ENCODE measurements around the gene PTPRD. TPM values are rescaled to one million over a fixed set of nuclear protein-coding genes. Genes with fewer than 3 reads are reported as not detected.

PTPRD gene
- total RNA-seq, 2 donors from 2014 or later, result 97.4 to 101 TPM

- H3K9me3 Mint-ChIP-seq, result no peaks in the 10 kb centered on the region
- no peaks in the 10 kb centered on the region for H3K36me3 Mint-ChIP-seq (ENCODE audit: low read depth)
Measured at GRCh38 chr9:8637626-8638025, 1975.2 kb downstream of the PTPRD start.

DNA sequence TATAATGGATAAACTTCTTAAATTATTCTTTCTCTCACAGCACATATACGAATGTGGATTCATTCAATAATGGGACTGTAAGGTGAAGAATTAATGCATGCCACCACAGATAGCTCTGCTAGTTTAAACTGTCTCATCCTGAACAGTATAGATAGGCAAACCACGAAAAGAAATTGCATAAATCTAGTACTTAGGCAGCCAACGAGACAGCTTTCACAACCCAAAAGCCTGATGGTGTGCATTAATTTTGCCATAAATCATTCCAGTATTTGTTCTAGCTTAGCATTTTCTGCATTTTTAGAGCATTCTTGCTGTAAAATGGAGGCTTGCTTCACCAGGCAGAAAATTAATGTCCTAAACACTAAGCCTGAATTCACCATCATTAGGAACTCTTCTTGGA, 1979.0 kb downstream of the PTPRD start:
- Mint-ChIP-seq H3K4me1 (no peaks in the 10 kb centered on the region), H3K27ac (no peak overlapping the region), H3K9me3 (no peaks in the 10 kb centered on the region), H3K36me3 (ENCODE audit: low read depth) (no peaks in the 10 kb centered on the region), H3K27me3 (ENCODE audit: insufficient read depth) (no peaks in the 10 kb centered on the region), H3K4me3 (no peak overlapping the region)
- TF ChIP-seq, protein P1, sequence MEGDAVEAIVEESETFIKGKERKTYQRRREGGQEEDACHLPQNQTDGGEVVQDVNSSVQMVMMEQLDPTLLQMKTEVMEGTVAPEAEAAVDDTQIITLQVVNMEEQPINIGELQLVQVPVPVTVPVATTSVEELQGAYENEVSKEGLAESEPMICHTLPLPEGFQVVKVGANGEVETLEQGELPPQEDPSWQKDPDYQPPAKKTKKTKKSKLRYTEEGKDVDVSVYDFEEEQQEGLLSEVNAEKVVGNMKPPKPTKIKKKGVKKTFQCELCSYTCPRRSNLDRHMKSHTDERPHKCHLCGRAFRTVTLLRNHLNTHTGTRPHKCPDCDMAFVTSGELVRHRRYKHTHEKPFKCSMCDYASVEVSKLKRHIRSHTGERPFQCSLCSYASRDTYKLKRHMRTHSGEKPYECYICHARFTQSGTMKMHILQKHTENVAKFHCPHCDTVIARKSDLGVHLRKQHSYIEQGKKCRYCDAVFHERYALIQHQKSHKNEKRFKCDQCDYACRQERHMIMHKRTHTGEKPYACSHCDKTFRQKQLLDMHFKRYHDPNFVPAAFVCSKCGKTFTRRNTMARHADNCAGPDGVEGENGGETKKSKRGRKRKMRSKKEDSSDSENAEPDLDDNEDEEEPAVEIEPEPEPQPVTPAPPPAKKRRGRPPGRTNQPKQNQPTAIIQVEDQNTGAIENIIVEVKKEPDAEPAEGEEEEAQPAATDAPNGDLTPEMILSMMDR (conservative IDR thresholded peaks at IDR 0.05), result no peak
- H3K4me1 ChIP-seq (ENCODE audit: control insufficient read depth, insufficient read depth, low read length), result no peaks in the 10 kb centered on the region
- peaks cover 3% of the 10 kb centered on the region for H3K36me3 ChIP-seq (ENCODE audit: control insufficient read depth, insufficient read depth, low read length)
- no peak overlapping the region for H3K9ac ChIP-seq (ENCODE audit: extremely low read depth, low read length, poor library complexity, severe bottlenecking)
- DNase-seq, result no peak
- no peak overlapping the region for H3K27ac ChIP-seq (ENCODE audit: low read depth, low read length)
- H3K27me3 ChIP-seq (ENCODE audit: control insufficient read depth, insufficient read depth, low read length, poor library complexity, severe bottlenecking), result no peaks in the 10 kb centered on the region
- H3K9me3 ChIP-seq (ENCODE audit: control insufficient read depth, low read length), result no peaks in the 10 kb centered on the region
- 87 to 90% methylated on average over 2 to 3 of the region's 3 CpGs for WGBS, 2 experiments (ENCODE audit: insufficient coverage in 1 of 2, insufficient read length in 1 of 2)
- no peak overlapping the region for H3K4me3 ChIP-seq (ENCODE audit: low read length)

More at GRCh38 chr9:8637626-8638025, 1975.2 kb downstream of the PTPRD start:
- no peaks in the 10 kb centered on the region for H3K4me1 ChIP-seq (ENCODE audit: control insufficient read depth, insufficient read depth, low read length)
- H3K27me3 Mint-ChIP-seq (ENCODE audit: insufficient read depth), result no peaks in the 10 kb centered on the region
- H3K9me3 ChIP-seq (ENCODE audit: control insufficient read depth, low read length), result no peaks in the 10 kb centered on the region
- H3K4me1 Mint-ChIP-seq, result no peaks in the 10 kb centered on the region
- no peaks in the 10 kb centered on the region for H3K27me3 ChIP-seq (ENCODE audit: control insufficient read depth, insufficient read depth, low read length, poor library complexity, severe bottlenecking)
- TF ChIP-seq, protein P1 (conservative IDR thresholded peaks at IDR 0.05), result no peak
- H3K9ac ChIP-seq (ENCODE audit: extremely low read depth, low read length, poor library complexity, severe bottlenecking), result no peak overlapping the region
- H3K4me3 ChIP-seq (ENCODE audit: low read length), result no peak overlapping the region
- no peaks in the 10 kb centered on the region for H3K36me3 ChIP-seq (ENCODE audit: control insufficient read depth, insufficient read depth, low read length)
- H3K4me3 Mint-ChIP-seq, result no peak overlapping the region
- 100% methylated on average over 1 of the region's 1 CpG for WGBS, 2 experiments (ENCODE audit: insufficient coverage in 1 of 2, insufficient read length in 1 of 2)
- no peak for DNase-seq
- H3K27ac ChIP-seq (ENCODE audit: low read depth, low read length), result no peak overlapping the region
- H3K27ac Mint-ChIP-seq, result no peak overlapping the region

DNA sequence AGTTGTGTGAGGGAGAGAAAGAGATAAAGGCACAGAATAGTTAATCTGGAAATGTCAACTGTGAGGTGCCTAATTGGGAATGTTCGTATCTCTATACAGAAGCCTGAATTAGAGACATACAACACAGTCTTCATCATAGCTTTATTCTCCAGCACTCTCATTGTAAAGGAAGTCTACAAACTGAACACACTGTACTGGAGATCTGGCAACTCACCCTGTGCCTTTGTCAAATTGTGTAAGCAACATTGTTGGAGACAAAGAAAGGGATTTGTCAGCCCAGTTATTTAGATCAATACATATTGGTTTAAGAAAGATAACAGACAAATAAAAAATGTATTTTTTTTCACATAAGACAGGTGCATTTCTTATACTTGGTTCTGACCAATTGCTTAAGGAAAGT, 1980.3 kb downstream of the PTPRD start:
- Histone ChIP-seq H3K4me1 (ENCODE audit: control insufficient read depth, insufficient read depth, low read length) (no peaks in the 10 kb centered on the region), H3K9me3 (ENCODE audit: control insufficient read depth, low read length) (no peaks in the 10 kb centered on the region), H3K4me3 (ENCODE audit: low read length) (no peak overlapping the region), H3K9ac (ENCODE audit: extremely low read depth, low read length, poor library complexity, severe bottlenecking) (no peak overlapping the region), H3K36me3 (ENCODE audit: control insufficient read depth, insufficient read depth, low read length) (peaks cover 3% of the 10 kb centered on the region), H3K27ac (ENCODE audit: low read depth, low read length) (no peak overlapping the region), H3K27me3 (ENCODE audit: control insufficient read depth, insufficient read depth, low read length, poor library complexity, severe bottlenecking) (no peaks in the 10 kb centered on the region)
- Mint-ChIP-seq H3K4me3 (no peak overlapping the region), H3K9me3 (no peaks in the 10 kb centered on the region), H3K36me3 (ENCODE audit: low read depth) (no peaks in the 10 kb centered on the region), H3K4me1 (no peaks in the 10 kb centered on the region), H3K27me3 (ENCODE audit: insufficient read depth) (no peaks in the 10 kb centered on the region), H3K27ac (no peak overlapping the region)
- TF ChIP-seq, protein P1 (conservative IDR thresholded peaks at IDR 0.05), result no peak
- no peak for DNase-seq
- 87 to 88% methylated on average over 1 of the region's 1 CpG for WGBS, 2 experiments (ENCODE audit: insufficient coverage in 1 of 2, insufficient read length in 1 of 2)

All from endodermal cell (in vitro differentiated cells).